ENCODE data around the gene TGOLN2.

DNA sequence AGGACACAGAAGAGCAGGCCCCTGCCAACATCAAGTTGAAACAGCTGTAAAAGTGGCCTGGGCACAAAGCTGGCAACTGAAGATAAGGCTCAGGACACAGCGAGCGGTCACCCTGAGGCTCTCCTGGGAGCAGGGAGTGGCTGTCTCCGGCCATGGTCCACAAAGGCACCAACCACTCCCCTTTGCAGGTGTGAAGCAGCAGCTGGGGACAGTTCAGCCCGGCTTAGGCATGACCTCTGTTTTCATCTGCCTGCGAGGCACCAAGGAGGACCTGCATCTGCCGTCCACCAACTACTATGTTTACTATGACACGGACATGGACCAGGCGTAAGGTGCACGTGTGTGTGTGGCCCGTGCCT is 12.9 kb downstream of the TGOLN2 start:
- TF ChIP-seq CTCF (IDR thresholded peaks at IDR 0.05; ENCODE audit: low read depth, low read length), result no peak
- TF ChIP-seq POLR2A (IDR thresholded peaks at IDR 0.05; ENCODE audit: extremely low read depth, insufficient read length), result no peak
